Measurements from ENCODE around the gene TBC1D14. TPM values are rescaled to one million over a fixed set of nuclear protein-coding genes. Genes with fewer than 3 reads are reported as not detected.
A peak's percentile ranks its signal among the peaks of the same experiment; 100 is the strongest.

Gene TBC1D14
- total and polyA plus RNA-seq, 9 of the 15 experiments (the other 6 are each of a cell fraction or from before 2014, with no cell fraction given), result 2.1 to 59.6 (median 44.8) TPM

GRCh38 chr4:7054106-7054880 lies 144.7 kb downstream of the TBC1D14 start:
- H3K4me3 ChIP-seq, result no peak overlapping the region
- H3K9me3 ChIP-seq (replicated peaks; ENCODE audit: control insufficient read depth, insufficient read depth, low read depth, low read length), result no peaks in the 10 kb centered on the region
- H3K9me1 ChIP-seq (ENCODE audit: control insufficient read depth, insufficient read depth, low read length), result peaks cover 6% of the 10 kb centered on the region
- in situ Hi-C loops (cut with MboI) (no loop called here), intact Hi-C loops (cut with micrococcal nuclease) (no loop called here)
- no peak overlapping the region for H2AFZ ChIP-seq (ENCODE audit: low read depth, low read length)
- H3K4me2 ChIP-seq (ENCODE audit: insufficient read depth, low read length), result no peak overlapping the region
- DNase-seq (ENCODE audit: extremely low read depth in 1 of 4, low spot score in 3 of 4) (no peak), FAIRE-seq (no peak), ATAC-seq (no peak)
- H3K9ac ChIP-seq (ENCODE audit: insufficient read depth in 1 of 2, low read depth in 2 of 2, low read length in 2 of 2), result peak overlapping the region in 1 of 2 experiments; percentile 45; a peak in 2 of 4 replicates
- TSS peak; percentile 33 for BruUV-seq (replicated peaks)
- no peak overlapping the region for H3K27ac ChIP-seq (ENCODE audit: extremely low read depth, low read depth, low read length)
- H4K20me1 ChIP-seq (replicated peaks; ENCODE audit: control insufficient read depth, insufficient read depth, low read length), result peaks cover 11% of the 10 kb centered on the region
- peaks cover 17% of the 10 kb centered on the region; the same call in 2 of the 3 replicates for H3K79me2 ChIP-seq (ENCODE audit: control insufficient read depth, insufficient read depth, low read length)
- WGBS (ENCODE audit: insufficient coverage, low coverage, missing lambda C conversion rate), result 92% methylated on average over 42 of the region's 52 CpGs
- peaks cover 4 to 47% of the 10 kb centered on the region in 2 experiments; a peak in 4 of 5 replicates for H3K4me1 ChIP-seq (replicated peaks in 1 of 2; ENCODE audit: control insufficient read depth in 2 of 2, insufficient read depth in 2 of 2, low read length in 2 of 2)
- ChIA-PET POLR2A (interaction anchor here (0.6 to 3.5 kb wide), 4 partner anchors 9 to 162 kb away, joined by 3 to 24 read pairs (median 6); partner anchors contain the start of gene GRPEL1), CTCF (ENCODE audit: low intra/inter-chr PET ratio) (no interaction called here)
- H3K27me3 ChIP-seq (ENCODE audit: control insufficient read depth in 2 of 2, insufficient read depth in 2 of 2, low read length in 2 of 2), result no peaks in the 10 kb centered on the region
- peaks cover 57% of the 10 kb centered on the region; the same call in 2 of the 3 replicates for H3K36me3 ChIP-seq (ENCODE audit: control insufficient read depth, insufficient read depth, low read length)
- TF ChIP-seq POLR2G (IDR thresholded peaks at IDR 0.05; ENCODE audit: low read depth, low read length), result peak; percentile 31; the same call in 1 of the 2 replicates
- TF ChIP-seq, protein P1, sequence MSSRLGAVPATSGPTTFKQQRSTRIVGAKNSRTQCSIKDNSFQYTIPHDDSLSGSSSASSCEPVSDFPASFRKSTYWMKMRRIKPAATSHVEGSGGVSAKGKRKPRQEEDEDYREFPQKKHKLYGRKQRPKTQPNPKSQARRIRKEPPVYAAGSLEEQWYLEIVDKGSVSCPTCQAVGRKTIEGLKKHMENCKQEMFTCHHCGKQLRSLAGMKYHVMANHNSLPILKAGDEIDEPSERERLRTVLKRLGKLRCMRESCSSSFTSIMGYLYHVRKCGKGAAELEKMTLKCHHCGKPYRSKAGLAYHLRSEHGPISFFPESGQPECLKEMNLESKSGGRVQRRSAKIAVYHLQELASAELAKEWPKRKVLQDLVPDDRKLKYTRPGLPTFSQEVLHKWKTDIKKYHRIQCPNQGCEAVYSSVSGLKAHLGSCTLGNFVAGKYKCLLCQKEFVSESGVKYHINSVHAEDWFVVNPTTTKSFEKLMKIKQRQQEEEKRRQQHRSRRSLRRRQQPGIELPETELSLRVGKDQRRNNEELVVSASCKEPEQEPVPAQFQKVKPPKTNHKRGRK (tag; IDR thresholded peaks at IDR 0.05), result no peak

Data from K562 (cell line).